ENCODE measurements around the gene ACTRT1.

The ACTRT1 gene

GRCh38 chrX:128052303-128052702, at the start of gene ACTRT1:
Gene ACTRT1 (minus strand): TSS chrX:128052403. CDS start chrX:128052206, 197 bp downstream.
- in situ Hi-C loops (cut with HindIII; ENCODE audit: low sequenced_read_pairs), result no loop called here

GRCh38 chrX:128078545-128078944, 26.3 kb upstream of the ACTRT1 start:
- in situ Hi-C loops (cut with HindIII; ENCODE audit: low sequenced_read_pairs), result no loop called here

- in situ Hi-C loops (cut with HindIII; ENCODE audit: low sequenced_read_pairs), result no loop called here
Measured at GRCh38 chrX:128057421-128057820, 5.2 kb upstream of the ACTRT1 start.

DNA sequence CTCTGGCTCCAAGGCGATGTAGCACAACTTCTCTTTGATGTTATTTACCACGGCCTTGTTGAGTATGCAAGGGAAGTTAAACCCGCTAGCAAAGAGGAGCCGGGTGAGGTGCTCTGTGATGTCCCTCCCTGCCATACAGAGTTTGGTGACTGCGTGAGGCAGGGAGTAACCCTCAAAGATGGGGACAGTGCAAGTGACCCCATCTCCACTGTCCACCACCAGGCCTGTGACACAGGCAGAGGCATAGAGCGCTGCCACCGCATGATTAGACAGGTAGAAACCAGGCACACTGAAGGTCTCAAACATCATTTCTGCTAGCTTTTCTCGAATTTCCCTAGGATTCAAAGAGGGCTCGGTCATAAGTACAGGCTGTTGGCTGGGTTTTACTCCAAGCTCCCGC, 677 bp downstream of the ACTRT1 start:
- in situ Hi-C loops (cut with HindIII; ENCODE audit: low sequenced_read_pairs), result no loop called here

- in situ Hi-C loops (cut with HindIII; ENCODE audit: low sequenced_read_pairs), result no loop called here
Measured at GRCh38 chrX:128035318-128035717, 16.9 kb downstream of the ACTRT1 start.

GRCh38 chrX:128021566-128021965, 30.6 kb downstream of the ACTRT1 start:
- in situ Hi-C loops (cut with HindIII; ENCODE audit: low sequenced_read_pairs), result no loop called here

DNA sequence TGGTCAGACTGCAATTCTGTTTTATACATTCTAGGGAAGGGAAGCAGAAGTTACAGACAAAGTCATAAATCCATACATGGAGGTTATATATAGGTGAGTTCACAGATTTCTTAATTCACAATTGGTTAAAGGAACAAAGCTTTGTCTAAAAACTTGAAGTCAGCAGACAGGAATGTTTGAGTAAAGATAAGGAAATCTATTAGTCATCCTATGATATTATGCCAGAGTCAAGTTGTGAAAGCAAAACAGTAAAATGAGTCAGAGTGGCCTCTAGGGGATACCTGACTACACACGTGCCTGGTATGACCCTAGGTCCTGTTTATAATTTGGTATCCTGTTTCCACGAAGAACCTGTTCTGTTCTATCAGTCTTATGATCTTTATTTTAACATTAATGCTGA, 31.5 kb downstream of the ACTRT1 start:
- in situ Hi-C loops (cut with HindIII; ENCODE audit: low sequenced_read_pairs), result no loop called here

DNA sequence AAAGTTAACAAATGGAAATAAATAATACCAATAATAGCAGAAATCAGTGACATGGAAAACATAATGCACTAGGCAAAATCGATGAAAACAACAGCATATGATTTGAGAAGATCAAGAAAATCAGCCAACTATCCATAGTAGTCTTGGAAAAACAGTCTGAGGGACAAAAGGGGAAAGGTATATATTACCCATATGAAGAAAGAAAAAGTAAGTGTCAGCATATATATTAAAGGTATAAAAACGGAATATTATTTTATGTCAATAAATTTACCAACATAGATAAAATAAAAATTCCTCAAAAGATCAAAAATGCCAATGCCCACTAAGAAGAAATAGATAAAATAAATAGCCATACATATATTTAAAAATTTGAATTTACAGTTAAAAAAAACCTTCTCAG, 33.0 kb downstream of the ACTRT1 start:
- in situ Hi-C loops (cut with HindIII; ENCODE audit: low sequenced_read_pairs), result no loop called here

DNA sequence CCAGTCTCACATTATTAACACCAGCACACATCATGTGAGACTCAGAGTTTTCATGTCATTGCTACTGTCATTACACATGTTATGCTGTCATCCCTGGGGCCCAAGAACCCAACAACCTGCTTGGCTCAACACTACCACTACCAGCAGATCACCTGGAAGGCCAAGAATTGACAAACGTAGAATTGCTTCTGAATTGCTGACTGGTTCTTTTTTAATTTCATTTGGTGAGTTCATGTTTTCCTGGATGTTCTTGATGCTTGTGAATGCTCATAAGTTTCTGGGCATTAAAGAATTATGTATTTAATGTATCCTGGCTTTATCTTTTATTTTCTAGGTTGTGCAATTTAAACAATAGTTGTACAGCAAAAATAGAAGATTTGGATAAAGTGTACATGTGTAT, 40.2 kb downstream of the ACTRT1 start:
- in situ Hi-C loops (cut with HindIII; ENCODE audit: low sequenced_read_pairs), result no loop called here

- in situ Hi-C loops (cut with HindIII; ENCODE audit: low sequenced_read_pairs), result no loop called here
Measured at GRCh38 chrX:128007882-128008281, 44.3 kb downstream of the ACTRT1 start.

Data from DLD1 (cell line).